ENCODE results near the gene SBDS.
"Not testable (repeated sequence)": the region's sequence is repeated elsewhere in the genome, so short reads cannot be mapped to it uniquely, and the experiment has no call there.

The SBDS gene

DNA sequence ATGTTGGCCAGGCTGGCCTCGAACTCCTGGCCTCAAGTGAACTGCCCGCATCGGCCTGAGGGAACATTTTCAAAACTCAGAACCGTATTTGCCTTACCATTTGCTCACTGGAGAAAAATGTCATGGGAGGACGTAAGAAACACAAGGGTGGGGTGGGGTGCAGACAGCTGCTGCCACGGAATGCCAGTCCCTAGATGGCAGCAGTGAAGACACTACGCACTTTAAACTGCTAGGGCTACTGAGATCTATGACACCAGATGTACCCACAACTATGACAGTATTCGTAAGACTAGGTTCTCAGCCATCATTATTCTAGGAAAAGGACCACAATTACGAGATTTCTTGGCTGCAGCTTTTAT, 716 bp downstream of the SBDS start:
- DNase-seq: peak; percentile 20

GRCh38 chr7:66994051-66994450, 1.3 kb downstream of the SBDS start:
- DNase-seq: not testable (repeated sequence)

GRCh38 chr7:66989552-66989951, 5.8 kb downstream of the SBDS start:
- not testable (repeated sequence) for DNase-seq

DNA sequence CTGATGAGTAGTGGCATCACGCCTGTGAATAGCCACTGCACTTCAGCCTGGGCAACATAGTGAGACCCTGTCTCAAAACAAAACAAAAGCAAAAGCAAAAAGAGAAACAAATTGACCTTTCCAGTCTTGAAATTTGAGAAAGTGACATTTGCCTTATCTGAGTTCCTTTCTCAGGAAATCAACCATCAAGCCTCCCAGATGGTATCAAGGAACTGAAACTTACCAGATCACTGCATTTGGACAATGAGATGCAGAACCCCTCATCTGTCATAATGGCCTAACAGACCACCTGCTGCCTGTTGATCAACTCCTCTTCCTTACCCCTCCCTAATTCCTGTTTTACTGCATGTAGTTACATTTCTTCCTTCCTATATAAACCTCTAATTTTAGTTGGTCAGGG, 15.1 kb downstream of the SBDS start:
- DNase-seq: not testable (repeated sequence)

DNA sequence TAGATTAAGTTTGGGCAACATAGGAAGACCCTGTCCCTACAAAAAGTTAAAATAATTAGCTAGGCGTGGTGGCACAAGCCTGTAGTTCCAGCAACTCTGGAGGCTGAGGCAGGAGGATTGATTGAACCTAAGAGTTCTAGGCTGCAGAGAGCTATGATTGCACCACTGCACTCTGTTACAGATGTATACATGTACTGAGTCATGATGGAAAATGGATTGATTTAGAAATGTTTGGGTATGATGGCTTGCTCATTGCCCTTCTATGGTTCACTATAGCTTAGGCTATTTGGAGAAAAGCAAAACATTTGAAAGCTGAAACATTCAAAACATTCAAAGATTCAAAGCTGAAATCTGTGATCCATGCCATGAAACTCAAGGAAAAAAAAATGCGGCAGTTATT, 16.4 kb downstream of the SBDS start:
- not testable (repeated sequence) for DNase-seq

DNA sequence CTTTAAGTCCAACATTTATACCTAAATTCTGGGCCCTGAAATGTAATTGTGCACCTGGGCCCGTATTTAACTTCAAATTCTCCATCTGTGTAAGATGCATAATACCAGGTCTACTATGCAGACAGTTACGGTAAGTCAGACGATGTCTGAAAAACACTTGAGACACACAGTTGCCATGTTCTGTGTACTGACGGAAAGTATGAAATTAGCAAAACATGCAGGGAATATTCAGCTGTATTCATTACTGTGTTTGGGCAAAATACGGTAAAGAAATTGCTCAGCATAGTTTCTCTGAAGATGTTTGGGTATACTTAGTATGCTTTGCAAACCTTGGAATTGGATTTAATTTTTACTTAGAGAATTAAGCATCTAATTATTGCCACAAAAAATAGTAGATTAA, 17.1 kb downstream of the SBDS start:
- DNase-seq: not testable (repeated sequence)

- no peak for DNase-seq
These were observed 20.3 kb downstream of the SBDS start for GRCh38 chr7:66974986-66975590.

- no peak for DNase-seq
These were observed 25.1 kb downstream of the SBDS start for GRCh38 chr7:66970310-66970709.

DNA sequence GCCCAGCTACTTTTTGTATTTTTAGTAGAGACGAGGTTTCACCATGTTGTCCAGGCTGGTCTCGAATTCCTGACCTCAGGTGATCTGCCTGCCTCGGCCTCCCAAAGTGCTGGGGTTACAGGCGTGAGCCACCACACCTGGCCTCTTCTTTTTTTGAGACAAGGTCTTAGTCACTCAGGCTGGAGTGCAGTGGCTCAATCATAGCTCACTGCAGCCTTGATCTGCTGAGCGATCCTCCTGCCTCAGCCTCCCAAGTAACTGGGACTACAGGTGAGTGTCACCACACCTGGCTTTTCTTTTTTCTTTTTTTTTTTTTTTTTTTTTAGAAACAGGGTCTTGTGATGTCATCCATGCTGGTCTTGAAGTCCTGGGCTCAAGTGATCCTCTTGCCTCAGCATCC, 26.4 kb downstream of the SBDS start:
- DNase-seq: not testable (repeated sequence)

DNA sequence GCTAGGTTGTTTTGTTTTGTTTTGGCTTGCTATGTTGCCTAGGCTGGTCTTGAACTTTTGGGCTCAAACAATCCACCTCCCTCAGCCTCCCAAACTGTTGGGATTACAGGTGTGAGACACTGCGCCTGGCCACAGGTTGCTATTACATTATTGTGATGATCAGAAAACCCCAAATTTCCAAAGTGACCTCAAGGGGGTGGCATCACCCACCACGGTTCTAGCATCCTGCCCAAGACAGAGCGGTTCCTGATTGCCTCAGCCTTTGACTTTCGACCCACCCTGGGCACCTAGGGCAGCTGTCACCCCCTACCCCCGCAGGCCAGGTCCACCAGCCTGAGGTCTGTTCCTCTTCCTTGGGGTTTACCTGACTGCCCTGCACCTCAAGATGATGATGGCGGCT, 28.4 kb downstream of the SBDS start:
- no peak for DNase-seq

GRCh38 chr7:66964411-66964810, 31.0 kb downstream of the SBDS start:
- no peak for DNase-seq

- DNase-seq: no peak
These were observed 34.3 kb downstream of the SBDS start for GRCh38 chr7:66961096-66961495.

GRCh38 chr7:66960192-66960591, 35.2 kb downstream of the SBDS start:
- no peak for DNase-seq

- DNase-seq: no peak
These were observed 36.6 kb downstream of the SBDS start for GRCh38 chr7:66958538-66959350.

GRCh38 chr7:66957595-66958290, 37.6 kb downstream of the SBDS start:
- no peak for DNase-seq

DNA sequence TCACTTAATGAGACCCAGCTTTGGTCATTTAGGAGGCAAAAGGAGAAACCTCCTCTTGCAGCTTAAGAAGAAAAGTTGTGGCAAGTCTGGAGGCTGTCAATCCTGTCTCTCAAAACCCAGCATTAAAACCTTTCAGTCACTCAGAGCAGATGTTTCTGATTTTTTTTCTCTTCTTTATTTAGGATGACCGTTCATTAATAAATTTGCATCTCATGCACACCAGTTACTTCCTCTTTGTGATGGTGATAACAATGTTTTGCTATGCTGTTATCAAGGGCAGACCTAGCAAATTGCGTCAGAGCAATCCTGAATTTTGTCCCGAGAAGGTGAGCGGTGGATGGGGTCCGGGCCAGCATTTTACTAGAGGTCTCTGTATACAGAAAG, 42.4 kb downstream of the SBDS start:
- DNase-seq: no peak

- DNase-seq: no peak
These were observed 42.9 kb downstream of the SBDS start for GRCh38 chr7:66952343-66953043.

GRCh38 chr7:66950763-66951162, 44.6 kb downstream of the SBDS start:
- no peak for DNase-seq

DNA sequence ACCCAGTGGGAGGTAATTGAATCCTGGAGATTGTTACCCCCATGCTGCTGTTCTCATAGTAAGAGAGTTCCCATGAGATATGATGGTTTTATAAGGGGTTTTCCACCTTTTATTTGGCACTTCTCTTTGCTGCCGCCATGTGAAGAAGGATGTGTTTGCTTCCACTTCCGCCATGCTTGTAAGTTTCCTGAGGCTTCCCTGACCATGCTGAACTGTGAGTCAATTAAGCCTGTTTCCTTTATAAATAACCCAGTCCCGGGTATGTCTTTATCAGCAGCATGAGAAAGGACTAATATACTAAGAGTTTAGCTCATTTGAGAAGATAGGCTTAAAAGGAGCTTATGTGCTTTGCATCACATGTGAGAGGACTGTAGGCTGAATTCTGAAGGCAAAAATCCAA, 45.1 kb downstream of the SBDS start:
- no peak for DNase-seq

GRCh38 chr7:66948480-66949109, 46.8 kb downstream of the SBDS start:
- no peak for DNase-seq

GRCh38 chr7:66946545-66946944, 48.8 kb downstream of the SBDS start:
- DNase-seq: no peak

DNA sequence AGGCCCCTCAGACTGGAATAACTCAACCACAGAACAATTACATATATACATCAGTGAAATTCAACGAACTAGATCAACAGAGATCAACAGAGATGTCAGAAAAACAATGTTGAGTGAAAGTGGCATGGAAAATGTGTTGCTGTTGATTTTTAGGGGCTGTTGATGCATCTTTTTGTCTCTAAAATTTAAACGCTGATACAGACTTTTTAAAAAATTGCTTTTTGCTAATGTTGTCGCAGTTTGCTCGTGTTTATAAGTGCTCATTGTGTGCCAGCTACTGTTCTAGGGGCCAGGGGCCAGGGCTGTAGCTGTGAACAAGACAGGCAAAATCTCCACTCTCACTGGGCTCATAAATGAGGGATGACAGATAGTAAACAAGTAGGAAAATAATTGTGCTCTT, 56.1 kb downstream of the SBDS start:
- DNase-seq: no peak

DNA sequence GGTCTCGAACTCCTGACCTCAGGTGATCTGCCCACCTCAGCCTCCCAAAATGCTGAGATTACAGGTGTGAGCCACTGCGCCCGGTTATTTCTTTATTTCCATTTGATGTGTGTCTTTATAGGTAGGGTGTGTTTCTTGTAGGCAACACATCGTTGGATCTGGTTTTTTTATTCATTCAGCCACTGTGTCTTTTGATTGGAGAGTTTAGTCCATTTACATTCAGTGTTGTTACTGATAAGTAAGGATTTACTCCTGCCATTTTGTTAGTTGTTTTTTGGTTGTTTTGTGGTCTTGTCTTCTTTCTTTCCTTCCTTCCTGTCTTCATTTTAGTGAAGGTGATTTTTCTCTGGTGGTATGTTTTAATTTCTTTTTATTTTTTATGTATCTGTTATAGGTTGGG, 57.4 kb downstream of the SBDS start:
- no peak for DNase-seq
